NCI-H1694 (cell line): ENCODE measurements around the gene PRKAB2.
"Not testable (repeated sequence)": the region's sequence is repeated elsewhere in the genome, so short reads cannot be mapped to it uniquely, and the experiment has no call there.

Experiments used
- DNase-seq: peaks from one replicate; lab custom pipeline; 2025; lab: John Stamatoyannopoulos, UW

The PRKAB2 gene

GRCh38 chr1:147109762-147110161, 62.5 kb downstream of the PRKAB2 start:
- no peak for DNase-seq

GRCh38 chr1:147109041-147109440, 63.2 kb downstream of the PRKAB2 start:
- DNase-seq: no peak

- not testable (repeated sequence) for DNase-seq
These were observed 65.8 kb downstream of the PRKAB2 start for GRCh38 chr1:147106407-147106881.

- DNase-seq: no peak
These were observed 66.4 kb downstream of the PRKAB2 start for GRCh38 chr1:147105909-147106308.
